Stimulated activated CD4-positive, alpha-beta T cell treated with anti-CD3 and anti-CD28 coated beads, Interleukin-2, amount 100 ng/mL, for 4 hours (primary cell): ENCODE data around the gene NRDE2.
"Not testable (repeated sequence)": the region's sequence is repeated elsewhere in the genome, so short reads cannot be mapped to it uniquely, and the experiment has no call there.

Experiments
- DNase-seq: peaks from one replicate; pipeline ENCODE4 v3.0.0-alpha.2; 2020; ENCODE audit warnings: low read depth

The NRDE2 gene

GRCh38 chr14:90274808-90275457, 56.8 kb downstream of the NRDE2 start:
- peak; percentile 35 for DNase-seq

GRCh38 chr14:90274019-90274418, 57.7 kb downstream of the NRDE2 start:
- DNase-seq = no peak

GRCh38 chr14:90273532-90273931, 58.2 kb downstream of the NRDE2 start:
- DNase-seq = no peak

GRCh38 chr14:90272523-90272922, 59.2 kb downstream of the NRDE2 start:
- DNase-seq = no peak

- no peak for DNase-seq
These were observed 63.3 kb downstream of the NRDE2 start for GRCh38 chr14:90268420-90268819.

- no peak for DNase-seq
These were observed 65.1 kb downstream of the NRDE2 start for GRCh38 chr14:90266441-90267154.

GRCh38 chr14:90263748-90264449, 67.8 kb downstream of the NRDE2 start:
- no peak for DNase-seq

- DNase-seq = peak; percentile 79
These were observed 75.2 kb downstream of the NRDE2 start, which contains the start of gene PSMC1 for GRCh38 chr14:90256354-90257131. Gene PSMC1, plus strand, starts transcription at chr14:90256553. Its CDS starts 45 bp downstream, at chr14:90256598.

- DNase-seq = no peak
These were observed 75.9 kb downstream of the NRDE2 start for GRCh38 chr14:90255871-90256270.

GRCh38 chr14:90253826-90254225, 77.9 kb downstream of the NRDE2 start:
- no peak for DNase-seq

- no peak for DNase-seq
These were observed 83.1 kb downstream of the NRDE2 start for GRCh38 chr14:90248594-90248993.

- DNase-seq = not testable (repeated sequence)
These were observed 84.3 kb downstream of the NRDE2 start for GRCh38 chr14:90247441-90247840.

GRCh38 chr14:90246936-90247335, 84.8 kb downstream of the NRDE2 start:
- no peak for DNase-seq

GRCh38 chr14:90242444-90242843, 89.3 kb downstream of the NRDE2 start:
- no peak for DNase-seq

GRCh38 chr14:90239139-90239538, 92.6 kb downstream of the NRDE2 start:
- no peak for DNase-seq

- peak; percentile 33 for DNase-seq
These were observed 96.4 kb downstream of the NRDE2 start for GRCh38 chr14:90235179-90235976.

GRCh38 chr14:90229942-90230341, 101.8 kb downstream of the NRDE2 start:
- DNase-seq = not testable (repeated sequence)

- DNase-seq = no peak
These were observed 103.3 kb downstream of the NRDE2 start for GRCh38 chr14:90228478-90228877.
